Testis (tissue), 2 donors: ENCODE data around the gene HOXD3.

Experiments
- POLR2A ChIP-seq: fragments of 450-650 bp; IDR thresholded peaks from one replicate; pipeline ENCODE4 v1.6.1; 2017; ENCODE audit warnings: antibody characterized with exemption, mild to moderate bottlenecking, moderate library complexity
- TF ChIP-seq, protein P1 (sequence below), 3 experiments: fragments of 450-650 bp in 2 of 3; fragments of 200-600 bp in 1 of 3; sonication (generic) in 1 of 3; IDR thresholded peaks; one replicate each; pipeline ENCODE4 v1.5.1; 2016 to 2019; ENCODE audit warnings: antibody characterized with exemption in 3 of 3, mild to moderate bottlenecking in 2 of 3, moderate library complexity in 1 of 3

DNA sequence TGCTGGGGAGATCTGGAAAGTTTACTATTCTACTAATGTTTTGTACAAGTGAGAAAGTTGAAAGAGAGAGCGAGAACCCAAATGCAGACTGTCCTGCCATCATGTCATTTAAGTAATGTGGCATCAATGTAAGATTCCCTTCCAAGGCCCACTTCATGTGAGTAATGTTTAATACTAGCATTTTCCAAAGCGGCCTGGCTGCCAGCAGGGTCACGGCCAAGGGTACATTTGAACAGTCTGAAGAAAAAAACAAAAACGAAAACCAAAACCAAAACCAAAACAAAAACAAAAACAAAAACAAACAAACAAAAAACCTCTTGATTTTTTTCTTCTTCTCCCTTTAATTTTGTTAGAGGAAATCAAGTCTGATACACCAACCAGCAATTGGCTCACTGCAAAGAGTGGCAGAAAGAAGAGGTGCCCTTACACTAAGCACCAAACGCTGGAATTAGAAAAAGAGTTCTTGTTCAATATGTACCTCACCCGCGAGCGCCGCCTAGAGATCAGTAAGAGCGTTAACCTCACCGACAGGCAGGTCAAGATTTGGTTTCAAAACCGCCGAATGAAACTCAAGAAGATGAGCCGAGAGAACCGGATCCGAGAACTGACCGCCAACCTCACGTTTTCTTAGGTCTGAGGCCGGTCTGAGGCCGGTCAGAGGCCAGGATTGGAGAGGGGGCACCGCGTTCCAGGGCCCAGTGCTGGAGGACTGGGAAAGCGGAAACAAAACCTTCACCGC, 38.3 kb upstream of the HOXD3 start:
- no peak for TF ChIP-seq POLR2A
- TF ChIP-seq, protein P1, sequence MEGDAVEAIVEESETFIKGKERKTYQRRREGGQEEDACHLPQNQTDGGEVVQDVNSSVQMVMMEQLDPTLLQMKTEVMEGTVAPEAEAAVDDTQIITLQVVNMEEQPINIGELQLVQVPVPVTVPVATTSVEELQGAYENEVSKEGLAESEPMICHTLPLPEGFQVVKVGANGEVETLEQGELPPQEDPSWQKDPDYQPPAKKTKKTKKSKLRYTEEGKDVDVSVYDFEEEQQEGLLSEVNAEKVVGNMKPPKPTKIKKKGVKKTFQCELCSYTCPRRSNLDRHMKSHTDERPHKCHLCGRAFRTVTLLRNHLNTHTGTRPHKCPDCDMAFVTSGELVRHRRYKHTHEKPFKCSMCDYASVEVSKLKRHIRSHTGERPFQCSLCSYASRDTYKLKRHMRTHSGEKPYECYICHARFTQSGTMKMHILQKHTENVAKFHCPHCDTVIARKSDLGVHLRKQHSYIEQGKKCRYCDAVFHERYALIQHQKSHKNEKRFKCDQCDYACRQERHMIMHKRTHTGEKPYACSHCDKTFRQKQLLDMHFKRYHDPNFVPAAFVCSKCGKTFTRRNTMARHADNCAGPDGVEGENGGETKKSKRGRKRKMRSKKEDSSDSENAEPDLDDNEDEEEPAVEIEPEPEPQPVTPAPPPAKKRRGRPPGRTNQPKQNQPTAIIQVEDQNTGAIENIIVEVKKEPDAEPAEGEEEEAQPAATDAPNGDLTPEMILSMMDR (IDR thresholded peaks at IDR 0.05): peak; percentile 42 to 67 (median 61)
